GM21515 (cell line): ENCODE results near the gene ING4.

Experiments used
- ATAC-seq: cut with Tn5 transposase; IDR thresholded peaks from one replicate; pipeline ENCODE4 v1.9.1; 2021; ENCODE audit not compliant: unreplicated experiment

The ING4 gene

GRCh38 chr12:6638305-6638704, 24.6 kb downstream of the ING4 start:
- no peak for ATAC-seq

- ATAC-seq: no peak
Measured at GRCh38 chr12:6635856-6636531, 26.9 kb downstream of the ING4 start, which contains the start of gene LPAR5. Gene LPAR5 (minus strand): TSS chr12:6635959. CDS start chr12:6621248, 14,711 bp downstream.

GRCh38 chr12:6635375-6635855, 27.5 kb downstream of the ING4 start:
- no peak for ATAC-seq

- peak; percentile 60 for ATAC-seq
Measured at GRCh38 chr12:6632026-6632983, 30.6 kb downstream of the ING4 start.

- no peak for ATAC-seq
Measured at GRCh38 chr12:6631549-6631961, 31.4 kb downstream of the ING4 start.

GRCh38 chr12:6630736-6631135, 32.2 kb downstream of the ING4 start:
- no peak for ATAC-seq

GRCh38 chr12:6627616-6628015, 35.3 kb downstream of the ING4 start:
- ATAC-seq: no peak

GRCh38 chr12:6626654-6627283, 36.1 kb downstream of the ING4 start:
- no peak for ATAC-seq

GRCh38 chr12:6620885-6621274, 42.0 kb downstream of the ING4 start:
- ATAC-seq: no peak

- ATAC-seq: no peak
Measured at GRCh38 chr12:6620137-6620884, 42.6 kb downstream of the ING4 start.

GRCh38 chr12:6618483-6619225, 44.3 kb downstream of the ING4 start:
- no peak for ATAC-seq

- no peak for ATAC-seq
Measured at GRCh38 chr12:6615802-6616201, 47.1 kb downstream of the ING4 start.

GRCh38 chr12:6614513-6615172, 48.3 kb downstream of the ING4 start:
- ATAC-seq: no peak

GRCh38 chr12:6613776-6614512, 49.0 kb downstream of the ING4 start:
- ATAC-seq: no peak

GRCh38 chr12:6613015-6613775, 49.7 kb downstream of the ING4 start:
- ATAC-seq: no peak

GRCh38 chr12:6612652-6613014, 50.3 kb downstream of the ING4 start:
- ATAC-seq: no peak

- ATAC-seq: no peak
Measured at GRCh38 chr12:6612247-6612646, 50.7 kb downstream of the ING4 start.

GRCh38 chr12:6608592-6609281, 54.2 kb downstream of the ING4 start:
- ATAC-seq: no peak
